ENCODE data around the gene PXT1.
A peak's percentile ranks its signal among the peaks of the same experiment; 100 is the strongest.
"Not testable (repeated sequence)": the region's sequence is repeated elsewhere in the genome, so short reads cannot be mapped to it uniquely, and the experiment has no call there.

PXT1 gene

DNA sequence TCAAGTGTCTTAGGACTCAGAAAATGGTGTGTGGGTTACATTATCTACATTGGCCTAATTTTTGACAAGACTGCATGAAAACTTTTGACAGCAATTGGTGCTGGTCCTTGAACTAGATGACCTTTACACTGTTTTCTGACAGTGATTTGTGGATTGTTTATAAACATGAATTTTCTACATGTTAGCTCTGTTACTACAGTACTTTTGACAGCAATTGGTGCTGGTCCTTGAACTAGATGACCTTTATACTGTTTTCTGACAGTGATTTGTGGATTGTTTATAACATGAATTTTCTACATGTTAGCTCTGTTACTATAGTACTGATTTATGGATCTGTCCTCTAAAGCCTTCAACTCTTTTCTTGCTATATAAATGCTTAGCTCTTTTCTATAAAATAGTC, 16.8 kb upstream of the PXT1 start:
- no peak for DNase-seq (ENCODE audit: extremely low read depth, insufficient read length)
- Histone ChIP-seq H3K4me3 (replicated peaks; ENCODE audit: low read depth, low read length) (no peak overlapping the region), H3K36me3 (ENCODE audit: control insufficient read depth, insufficient read depth, low read length) (peaks cover 2% of the 10 kb centered on the region), H3K27me3 (replicated peaks; ENCODE audit: control insufficient read depth, insufficient read depth, low read length) (no peaks in the 10 kb centered on the region)
- TF ChIP-seq, protein P1, sequence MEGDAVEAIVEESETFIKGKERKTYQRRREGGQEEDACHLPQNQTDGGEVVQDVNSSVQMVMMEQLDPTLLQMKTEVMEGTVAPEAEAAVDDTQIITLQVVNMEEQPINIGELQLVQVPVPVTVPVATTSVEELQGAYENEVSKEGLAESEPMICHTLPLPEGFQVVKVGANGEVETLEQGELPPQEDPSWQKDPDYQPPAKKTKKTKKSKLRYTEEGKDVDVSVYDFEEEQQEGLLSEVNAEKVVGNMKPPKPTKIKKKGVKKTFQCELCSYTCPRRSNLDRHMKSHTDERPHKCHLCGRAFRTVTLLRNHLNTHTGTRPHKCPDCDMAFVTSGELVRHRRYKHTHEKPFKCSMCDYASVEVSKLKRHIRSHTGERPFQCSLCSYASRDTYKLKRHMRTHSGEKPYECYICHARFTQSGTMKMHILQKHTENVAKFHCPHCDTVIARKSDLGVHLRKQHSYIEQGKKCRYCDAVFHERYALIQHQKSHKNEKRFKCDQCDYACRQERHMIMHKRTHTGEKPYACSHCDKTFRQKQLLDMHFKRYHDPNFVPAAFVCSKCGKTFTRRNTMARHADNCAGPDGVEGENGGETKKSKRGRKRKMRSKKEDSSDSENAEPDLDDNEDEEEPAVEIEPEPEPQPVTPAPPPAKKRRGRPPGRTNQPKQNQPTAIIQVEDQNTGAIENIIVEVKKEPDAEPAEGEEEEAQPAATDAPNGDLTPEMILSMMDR (IDR thresholded peaks at IDR 0.05; ENCODE audit: insufficient read depth, low read length, poor library complexity, severe bottlenecking) = no peak

DNA sequence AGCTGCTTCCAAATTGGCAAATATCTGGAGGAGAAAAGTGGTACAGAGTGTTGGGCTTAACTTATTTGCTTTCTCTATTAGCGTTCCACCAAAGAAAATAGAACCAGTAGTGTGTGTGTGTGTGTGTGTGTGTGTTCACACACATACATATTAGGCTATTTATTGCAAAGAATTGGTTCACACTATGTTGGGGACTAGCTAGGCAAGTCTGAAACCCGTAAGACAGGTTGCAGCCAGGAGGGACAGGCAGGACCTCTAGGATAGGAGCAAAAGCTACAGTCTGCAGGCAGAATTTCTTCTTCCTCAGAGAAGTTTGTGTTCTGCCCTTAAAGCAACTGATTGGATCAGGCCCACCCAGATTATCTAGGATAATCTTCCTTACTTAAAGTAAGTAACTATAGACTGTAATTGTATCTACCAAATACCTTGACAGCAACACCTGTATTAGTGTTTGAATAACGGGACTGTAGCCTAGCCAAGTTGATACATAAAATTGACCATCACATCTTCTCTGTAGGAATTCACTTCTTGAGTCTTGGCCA, 12.9 kb upstream of the PXT1 start:
- Histone ChIP-seq H3K4me3 (replicated peaks; ENCODE audit: low read depth, low read length) (no peak overlapping the region), H3K27me3 (replicated peaks; ENCODE audit: control insufficient read depth, insufficient read depth, low read length) (no peaks in the 10 kb centered on the region)

DNA sequence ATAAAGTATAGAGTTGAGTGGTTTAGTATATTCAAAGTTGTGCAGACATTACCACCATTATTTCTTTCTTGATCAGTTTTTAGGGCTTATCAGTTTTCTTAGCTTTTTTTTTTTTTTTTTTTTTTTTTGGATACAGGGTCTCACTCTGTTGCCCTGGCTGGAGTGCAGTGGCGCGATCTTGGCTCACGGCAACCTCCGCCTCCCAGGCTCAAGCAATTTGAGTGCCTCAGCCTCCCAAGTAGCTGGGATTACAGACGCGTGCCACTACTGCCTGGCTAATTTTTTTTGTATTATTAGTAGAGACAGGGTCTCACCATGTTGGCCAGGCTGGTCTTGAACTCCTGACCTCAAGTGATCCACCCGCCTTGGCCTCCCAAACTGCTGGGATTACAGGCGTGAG, 10.2 kb upstream of the PXT1 start:
- H3K36me3 ChIP-seq (ENCODE audit: control insufficient read depth, insufficient read depth, low read length); H3K27me3 ChIP-seq (replicated peaks; ENCODE audit: control insufficient read depth, insufficient read depth, low read length); H3K4me3 ChIP-seq (replicated peaks; ENCODE audit: low read depth, low read length); DNase-seq (ENCODE audit: extremely low read depth, insufficient read length): not testable (repeated sequence)

More for the DNA sequence above, 12.9 kb upstream of the PXT1 start:
- H3K36me3 ChIP-seq (ENCODE audit: control insufficient read depth, insufficient read depth, low read length) = peaks cover 2% of the 10 kb centered on the region
- TF ChIP-seq, protein P1 (IDR thresholded peaks at IDR 0.05; ENCODE audit: insufficient read depth, low read length, poor library complexity, severe bottlenecking) = no peak
- DNase-seq (ENCODE audit: extremely low read depth, insufficient read length) = no peak

DNA sequence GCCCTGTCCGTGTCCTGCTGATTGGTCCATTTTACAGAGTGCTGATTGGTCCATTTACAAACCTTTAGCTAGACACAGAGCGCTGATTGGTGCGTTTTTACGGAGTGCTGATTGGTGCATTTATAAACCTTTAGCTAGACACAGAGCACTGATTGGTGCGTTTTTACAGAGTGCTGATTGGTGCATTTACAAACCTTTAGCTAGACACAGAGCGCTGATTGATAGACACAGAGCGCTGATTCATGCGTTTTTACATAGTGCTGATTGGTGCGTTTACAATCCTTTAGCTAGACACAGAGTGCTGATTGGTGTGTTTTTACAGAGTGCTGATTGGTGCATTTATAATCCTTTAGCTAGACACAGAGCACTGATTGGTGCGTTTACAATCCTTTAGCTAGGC, 6.5 kb upstream of the PXT1 start:
- not testable (repeated sequence) for DNase-seq (ENCODE audit: extremely low read depth, insufficient read length); H3K27me3 ChIP-seq (replicated peaks; ENCODE audit: control insufficient read depth, insufficient read depth, low read length); H3K36me3 ChIP-seq (ENCODE audit: control insufficient read depth, insufficient read depth, low read length); H3K4me3 ChIP-seq (replicated peaks; ENCODE audit: low read depth, low read length)

DNA sequence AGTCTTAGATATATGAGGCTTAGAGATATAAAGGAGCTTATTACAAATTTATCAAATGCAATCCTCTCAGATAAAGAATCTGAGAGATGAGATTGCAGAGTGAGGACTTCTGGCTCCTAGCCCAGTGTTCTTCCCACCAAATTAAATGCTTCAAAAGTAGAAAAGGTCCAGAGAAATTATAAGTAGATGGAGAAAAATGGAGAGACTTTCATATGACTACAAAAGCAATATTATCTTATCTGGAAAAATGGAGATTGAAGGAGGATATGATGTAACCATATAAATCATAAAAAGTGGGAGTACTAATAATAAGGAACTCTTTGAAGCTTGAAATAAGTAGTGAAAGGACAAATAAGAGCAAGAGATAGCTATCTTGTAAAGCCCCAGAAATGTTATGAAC, 3.0 kb upstream of the PXT1 start:
- no peak for DNase-seq (ENCODE audit: extremely low read depth, insufficient read length)
- Histone ChIP-seq H3K36me3 (ENCODE audit: control insufficient read depth, insufficient read depth, low read length) (no peaks in the 10 kb centered on the region; the same call in 1 of the 2 replicates), H3K4me3 (replicated peaks; ENCODE audit: low read depth, low read length) (no peak overlapping the region), H3K27me3 (replicated peaks; ENCODE audit: control insufficient read depth, insufficient read depth, low read length) (no peaks in the 10 kb centered on the region)
- TF ChIP-seq, protein P1 (IDR thresholded peaks at IDR 0.05; ENCODE audit: insufficient read depth, low read length, poor library complexity, severe bottlenecking) = no peak

DNA sequence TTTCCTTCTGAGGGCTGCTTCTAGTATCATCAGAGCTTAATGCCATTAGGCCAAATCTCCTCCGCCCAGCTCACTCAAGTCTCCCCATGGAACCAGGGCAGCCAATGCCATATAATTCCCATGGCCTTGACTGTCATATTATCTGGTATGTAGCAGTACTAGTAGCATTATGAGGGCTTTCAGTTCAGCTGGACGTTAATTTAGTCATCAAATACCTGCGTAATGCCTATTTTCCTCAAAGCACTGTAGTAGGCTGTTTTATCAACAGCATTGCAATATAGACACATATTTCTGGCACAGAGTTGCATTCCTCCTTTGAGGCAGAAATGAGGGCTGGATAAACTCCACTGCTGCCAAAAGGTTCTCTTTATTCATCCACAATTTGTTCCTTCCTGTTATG, 1.8 kb upstream of the PXT1 start:
- H3K4me3 ChIP-seq (replicated peaks; ENCODE audit: low read depth, low read length) = peak overlapping the region; percentile 79
- no peak for DNase-seq (ENCODE audit: extremely low read depth, insufficient read length)

More for the DNA sequence above, 1.8 kb upstream of the PXT1 start:
- no peaks in the 10 kb centered on the region; the same call in 1 of the 2 replicates for H3K36me3 ChIP-seq (ENCODE audit: control insufficient read depth, insufficient read depth, low read length)
- TF ChIP-seq, protein P1 (IDR thresholded peaks at IDR 0.05; ENCODE audit: insufficient read depth, low read length, poor library complexity, severe bottlenecking) = no peak
- no peaks in the 10 kb centered on the region for H3K27me3 ChIP-seq (replicated peaks; ENCODE audit: control insufficient read depth, insufficient read depth, low read length)

Data from GM06990 (cell line).